Measurements from ENCODE around the gene TMOD2. TPM values are rescaled to one million over a fixed set of nuclear protein-coding genes. Genes with fewer than 3 reads are reported as not detected.

The TMOD2 gene
- total RNA-seq, 1 experiment from 2014 or later: 5.7 TPM

DNA sequence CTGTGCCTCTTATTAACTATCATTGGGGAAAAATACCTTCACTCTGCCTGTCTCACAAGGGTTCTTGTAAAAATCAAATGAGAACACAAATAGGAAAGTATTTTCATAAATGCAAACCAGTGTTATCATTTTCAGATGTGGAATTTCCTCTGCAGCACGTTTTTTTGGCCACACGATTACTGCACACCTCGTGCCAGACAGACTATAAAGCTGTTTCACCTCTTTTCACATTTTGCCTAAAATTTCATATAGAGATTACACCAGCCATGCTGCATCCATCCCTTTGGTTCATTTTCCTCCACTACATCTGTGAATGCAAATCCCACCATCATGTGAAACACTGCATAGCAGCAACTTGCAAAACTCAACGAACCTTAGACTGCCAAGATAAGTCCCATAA lies 1.2 kb upstream of the TMOD2 start:
- ChIA-PET RAD21 (ENCODE audit: low non-redundant PET in 1 of 2, low total read pairs in 2 of 2, uncharacterized antibody in 2 of 2, unreplicated experiment in 2 of 2) (no interaction called here), CTCF (no interaction called here), POLR2A (no interaction called here)
- Histone ChIP-seq H3K4me1 (ENCODE audit: control insufficient read depth in 1 of 2, insufficient read depth in 2 of 2, low read length in 2 of 2) (peaks cover 4 to 14% of the 10 kb centered on the region in 2 experiments; a peak in 3 of 4 replicates), H3K79me2 (ENCODE audit: insufficient read depth, low read length) (no peaks in the 10 kb centered on the region), H2AFZ (ENCODE audit: low read depth, low read length, poor library complexity, severe bottlenecking) (no peak overlapping the region), H4K20me1 (ENCODE audit: insufficient read depth) (no peaks in the 10 kb centered on the region), H3K27ac (ENCODE audit: low read depth, low read length) (no peak overlapping the region), H3K9me2 (ENCODE audit: insufficient read depth) (no peaks in the 10 kb centered on the region), H3K9me3 (ENCODE audit: control insufficient read depth in 1 of 2, insufficient read depth in 1 of 2, low read depth in 1 of 2, low read length in 2 of 2) (no peaks in the 10 kb centered on the region), H3K36me3 (ENCODE audit: control insufficient read depth in 1 of 2, insufficient read depth in 2 of 2, low read length in 2 of 2) (no peaks in the 10 kb centered on the region), H3K4me2 (ENCODE audit: low read length) (no peak overlapping the region), H3K9ac (ENCODE audit: low read length) (no peak overlapping the region), H3K27me3 (ENCODE audit: insufficient read depth, low read length) (no peaks in the 10 kb centered on the region), H3K4me3 (replicated peaks in 1 of 2; ENCODE audit: low read depth in 1 of 2, low read length in 2 of 2) (no peak overlapping the region)
- TF ChIP-seq YY1 (IDR thresholded peaks at IDR 0.05; ENCODE audit: extremely low read depth, insufficient replicate concordance, low read depth, low read length) (no peak), CBX3 (IDR thresholded peaks at IDR 0.05; ENCODE audit: low read depth) (no peak), RAD21 (IDR thresholded peaks at IDR 0.05; ENCODE audit: low read depth) (no peak), ZNF274 (IDR thresholded peaks at IDR 0.05; ENCODE audit: low read depth, low read length) (no peak), ELF1 (IDR thresholded peaks at IDR 0.05; ENCODE audit: borderline replicate concordance, low read depth) (no peak), FOSL1 (IDR thresholded peaks at IDR 0.05; ENCODE audit: low read depth) (no peak), ZFX (IDR thresholded peaks at IDR 0.05) (no peak), SIN3A (IDR thresholded peaks at IDR 0.05; ENCODE audit: low read depth) (no peak), TCF7L2 (IDR thresholded peaks at IDR 0.05; ENCODE audit: borderline replicate concordance, extremely low read depth, insufficient read depth, insufficient read length) (no peak)
- TF ChIP-seq, protein P1, sequence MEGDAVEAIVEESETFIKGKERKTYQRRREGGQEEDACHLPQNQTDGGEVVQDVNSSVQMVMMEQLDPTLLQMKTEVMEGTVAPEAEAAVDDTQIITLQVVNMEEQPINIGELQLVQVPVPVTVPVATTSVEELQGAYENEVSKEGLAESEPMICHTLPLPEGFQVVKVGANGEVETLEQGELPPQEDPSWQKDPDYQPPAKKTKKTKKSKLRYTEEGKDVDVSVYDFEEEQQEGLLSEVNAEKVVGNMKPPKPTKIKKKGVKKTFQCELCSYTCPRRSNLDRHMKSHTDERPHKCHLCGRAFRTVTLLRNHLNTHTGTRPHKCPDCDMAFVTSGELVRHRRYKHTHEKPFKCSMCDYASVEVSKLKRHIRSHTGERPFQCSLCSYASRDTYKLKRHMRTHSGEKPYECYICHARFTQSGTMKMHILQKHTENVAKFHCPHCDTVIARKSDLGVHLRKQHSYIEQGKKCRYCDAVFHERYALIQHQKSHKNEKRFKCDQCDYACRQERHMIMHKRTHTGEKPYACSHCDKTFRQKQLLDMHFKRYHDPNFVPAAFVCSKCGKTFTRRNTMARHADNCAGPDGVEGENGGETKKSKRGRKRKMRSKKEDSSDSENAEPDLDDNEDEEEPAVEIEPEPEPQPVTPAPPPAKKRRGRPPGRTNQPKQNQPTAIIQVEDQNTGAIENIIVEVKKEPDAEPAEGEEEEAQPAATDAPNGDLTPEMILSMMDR (IDR thresholded peaks at IDR 0.05 in 2 of 3, conservative IDR thresholded peaks at IDR 0.05 in 1 of 3; ENCODE audit: borderline replicate concordance in 1 of 3, insufficient read depth in 1 of 3, low read depth in 2 of 3, low read length in 2 of 3): no peak
- BruUV-seq (replicated peaks): no TSS peak
- no peak for DNase-seq (ENCODE audit: low read depth, low spot score)
- intact Hi-C loops (cut with micrococcal nuclease): no loop called here
- ATAC-seq: no peak
